Testis (tissue), 2 donors: Measurements from ENCODE around the gene PARP8.

Experiments
- POLR2A ChIP-seq: fragments of 450-650 bp; IDR thresholded peaks from one replicate; pipeline ENCODE4 v1.6.1; 2017; ENCODE audit warnings: antibody characterized with exemption, mild to moderate bottlenecking, moderate library complexity
- TF ChIP-seq, protein P1 (sequence below), 3 experiments: fragments of 450-650 bp in 2 of 3; fragments of 200-600 bp in 1 of 3; sonication (generic) in 1 of 3; IDR thresholded peaks; one replicate each; pipeline ENCODE4 v1.5.1; 2016 to 2019; ENCODE audit warnings: antibody characterized with exemption in 3 of 3, mild to moderate bottlenecking in 2 of 3, moderate library complexity in 1 of 3

DNA sequence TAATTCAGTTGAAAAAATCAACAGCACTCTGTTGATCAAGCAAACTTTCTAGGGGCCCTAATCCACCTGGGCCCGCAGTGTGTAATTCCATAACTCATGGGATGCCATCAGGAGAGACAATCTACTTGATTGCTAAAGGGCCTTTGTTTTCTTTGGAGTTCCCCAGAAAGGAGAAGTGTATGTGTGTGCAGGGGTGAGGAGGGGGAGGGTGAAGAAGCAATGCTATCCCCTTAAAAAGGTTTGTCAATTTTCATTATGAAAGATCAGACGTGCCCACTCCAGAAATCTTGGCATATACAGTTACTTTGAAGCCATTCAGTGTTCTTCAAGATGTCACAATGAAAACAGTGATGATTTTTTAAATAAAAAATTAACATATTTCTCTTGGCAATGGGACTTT is 6.2 kb downstream of the PARP8 start:
- TF ChIP-seq, protein P1, sequence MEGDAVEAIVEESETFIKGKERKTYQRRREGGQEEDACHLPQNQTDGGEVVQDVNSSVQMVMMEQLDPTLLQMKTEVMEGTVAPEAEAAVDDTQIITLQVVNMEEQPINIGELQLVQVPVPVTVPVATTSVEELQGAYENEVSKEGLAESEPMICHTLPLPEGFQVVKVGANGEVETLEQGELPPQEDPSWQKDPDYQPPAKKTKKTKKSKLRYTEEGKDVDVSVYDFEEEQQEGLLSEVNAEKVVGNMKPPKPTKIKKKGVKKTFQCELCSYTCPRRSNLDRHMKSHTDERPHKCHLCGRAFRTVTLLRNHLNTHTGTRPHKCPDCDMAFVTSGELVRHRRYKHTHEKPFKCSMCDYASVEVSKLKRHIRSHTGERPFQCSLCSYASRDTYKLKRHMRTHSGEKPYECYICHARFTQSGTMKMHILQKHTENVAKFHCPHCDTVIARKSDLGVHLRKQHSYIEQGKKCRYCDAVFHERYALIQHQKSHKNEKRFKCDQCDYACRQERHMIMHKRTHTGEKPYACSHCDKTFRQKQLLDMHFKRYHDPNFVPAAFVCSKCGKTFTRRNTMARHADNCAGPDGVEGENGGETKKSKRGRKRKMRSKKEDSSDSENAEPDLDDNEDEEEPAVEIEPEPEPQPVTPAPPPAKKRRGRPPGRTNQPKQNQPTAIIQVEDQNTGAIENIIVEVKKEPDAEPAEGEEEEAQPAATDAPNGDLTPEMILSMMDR (IDR thresholded peaks at IDR 0.05) = no peak
- no peak for TF ChIP-seq POLR2A
